WTC11 (cell line): ENCODE results near the gene NCAPH2.

ENCODE experiments used
- ATF1 ChIP-seq: sonication (generic); formaldehyde crosslinking; IDR thresholded peaks from 2 replicates; pipeline ENCODE4 v1.8.1; 2023; ENCODE audit warnings: mild to moderate bottlenecking, moderate library complexity, missing genetic modification reagents
- ETV6 ChIP-seq: sonication (generic); formaldehyde crosslinking; IDR thresholded peaks from 2 replicates; pipeline ENCODE4 v1.8.1; 2022; ENCODE audit warnings: mild to moderate bottlenecking, missing genetic modification reagents
- JUN ChIP-seq: sonication (generic); formaldehyde crosslinking; IDR thresholded peaks from 2 replicates; pipeline ENCODE4 v1.8.0; 2023; ENCODE audit warnings: mild to moderate bottlenecking, missing genetic modification reagents
- SMAD4 ChIP-seq: sonication (generic); formaldehyde crosslinking; IDR thresholded peaks from 2 replicates; pipeline ENCODE4 v1.8.0; 2022; ENCODE audit warnings: mild to moderate bottlenecking, missing genetic modification reagents
- TF ChIP-seq, protein P1 (sequence below): fragments of 200-600 bp; IDR thresholded peaks from 2 replicates; pipeline ENCODE4 v1.8.0; 2022; ENCODE audit warnings: antibody characterized with exemption
- TF ChIP-seq, protein P2 (sequence below): sonication (generic); formaldehyde crosslinking; conservative IDR thresholded peaks from 2 replicates; pipeline ENCODE4 v1.8.1; 2022; ENCODE audit warnings: mild to moderate bottlenecking, missing genetic modification reagents
- TF ChIP-seq, protein P3 (sequence below): sonication (generic); formaldehyde crosslinking; IDR thresholded peaks from 2 replicates; pipeline ENCODE4 v1.8.0; 2023; ENCODE audit warnings: missing genetic modification reagents, mild to moderate bottlenecking, borderline replicate concordance
- TF ChIP-seq, protein P4 (sequence below): sonication (generic); formaldehyde crosslinking; IDR thresholded peaks from 2 replicates; pipeline ENCODE4 v1.8.0; 2022; ENCODE audit warnings: mild to moderate bottlenecking, missing genetic modification reagents

DNA sequence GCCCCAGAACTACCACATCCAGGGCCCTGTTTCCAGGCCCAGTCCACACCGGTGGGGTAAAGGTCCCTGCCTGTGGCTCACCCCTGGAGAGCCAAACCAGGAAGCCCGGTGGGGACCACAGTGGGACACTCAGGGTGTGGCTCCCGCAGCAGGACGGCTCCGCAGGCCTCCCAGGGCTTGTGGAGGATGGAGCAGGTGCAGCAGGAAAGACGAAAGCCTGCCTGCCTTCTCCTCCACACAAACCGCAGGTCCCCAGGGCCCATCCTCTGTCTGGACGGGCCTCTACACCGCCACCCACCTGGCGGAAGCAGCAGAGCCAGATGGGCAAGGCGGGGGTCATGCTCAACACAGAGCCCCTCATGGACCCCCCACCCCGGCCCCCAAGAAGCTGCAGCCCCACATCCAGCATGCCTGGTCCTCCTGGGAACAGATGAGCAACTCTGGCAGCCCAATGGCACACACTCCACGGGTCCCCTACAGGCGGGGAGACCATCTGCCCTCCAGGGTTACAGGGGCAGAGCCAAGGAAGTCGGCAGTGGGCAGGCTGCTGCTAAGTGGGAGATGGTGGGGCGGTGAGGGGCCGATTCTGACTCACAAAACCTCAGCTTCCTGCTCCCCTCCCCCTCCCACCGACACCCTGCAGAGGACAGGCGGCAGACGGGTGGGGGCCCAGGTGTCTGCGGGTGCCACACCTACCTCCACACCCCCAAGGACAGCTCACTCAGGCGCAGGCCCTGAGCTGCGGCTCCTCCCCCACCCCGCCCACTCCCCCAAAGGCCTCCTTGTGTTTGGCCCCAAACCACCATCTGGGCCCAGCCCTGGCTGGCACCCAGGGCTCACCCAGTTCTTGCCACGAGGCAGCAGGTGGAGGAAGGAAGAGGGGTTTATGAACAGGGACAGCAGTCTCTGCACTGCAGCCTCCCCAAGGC lies 38.4 kb upstream of the NCAPH2 start:
- TF ChIP-seq, protein P1, sequence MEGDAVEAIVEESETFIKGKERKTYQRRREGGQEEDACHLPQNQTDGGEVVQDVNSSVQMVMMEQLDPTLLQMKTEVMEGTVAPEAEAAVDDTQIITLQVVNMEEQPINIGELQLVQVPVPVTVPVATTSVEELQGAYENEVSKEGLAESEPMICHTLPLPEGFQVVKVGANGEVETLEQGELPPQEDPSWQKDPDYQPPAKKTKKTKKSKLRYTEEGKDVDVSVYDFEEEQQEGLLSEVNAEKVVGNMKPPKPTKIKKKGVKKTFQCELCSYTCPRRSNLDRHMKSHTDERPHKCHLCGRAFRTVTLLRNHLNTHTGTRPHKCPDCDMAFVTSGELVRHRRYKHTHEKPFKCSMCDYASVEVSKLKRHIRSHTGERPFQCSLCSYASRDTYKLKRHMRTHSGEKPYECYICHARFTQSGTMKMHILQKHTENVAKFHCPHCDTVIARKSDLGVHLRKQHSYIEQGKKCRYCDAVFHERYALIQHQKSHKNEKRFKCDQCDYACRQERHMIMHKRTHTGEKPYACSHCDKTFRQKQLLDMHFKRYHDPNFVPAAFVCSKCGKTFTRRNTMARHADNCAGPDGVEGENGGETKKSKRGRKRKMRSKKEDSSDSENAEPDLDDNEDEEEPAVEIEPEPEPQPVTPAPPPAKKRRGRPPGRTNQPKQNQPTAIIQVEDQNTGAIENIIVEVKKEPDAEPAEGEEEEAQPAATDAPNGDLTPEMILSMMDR, result no peak
- TF ChIP-seq ETV6 (no peak), SMAD4 (no peak), JUN (CRISPR knock-in tag) (no peak), ATF1 (CRISPR knock-in tag) (no peak)
- TF ChIP-seq, protein P2, sequence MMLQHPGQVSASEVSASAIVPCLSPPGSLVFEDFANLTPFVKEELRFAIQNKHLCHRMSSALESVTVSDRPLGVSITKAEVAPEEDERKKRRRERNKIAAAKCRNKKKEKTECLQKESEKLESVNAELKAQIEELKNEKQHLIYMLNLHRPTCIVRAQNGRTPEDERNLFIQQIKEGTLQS (CRISPR knock-in tag), result no peak
- TF ChIP-seq, protein P3, sequence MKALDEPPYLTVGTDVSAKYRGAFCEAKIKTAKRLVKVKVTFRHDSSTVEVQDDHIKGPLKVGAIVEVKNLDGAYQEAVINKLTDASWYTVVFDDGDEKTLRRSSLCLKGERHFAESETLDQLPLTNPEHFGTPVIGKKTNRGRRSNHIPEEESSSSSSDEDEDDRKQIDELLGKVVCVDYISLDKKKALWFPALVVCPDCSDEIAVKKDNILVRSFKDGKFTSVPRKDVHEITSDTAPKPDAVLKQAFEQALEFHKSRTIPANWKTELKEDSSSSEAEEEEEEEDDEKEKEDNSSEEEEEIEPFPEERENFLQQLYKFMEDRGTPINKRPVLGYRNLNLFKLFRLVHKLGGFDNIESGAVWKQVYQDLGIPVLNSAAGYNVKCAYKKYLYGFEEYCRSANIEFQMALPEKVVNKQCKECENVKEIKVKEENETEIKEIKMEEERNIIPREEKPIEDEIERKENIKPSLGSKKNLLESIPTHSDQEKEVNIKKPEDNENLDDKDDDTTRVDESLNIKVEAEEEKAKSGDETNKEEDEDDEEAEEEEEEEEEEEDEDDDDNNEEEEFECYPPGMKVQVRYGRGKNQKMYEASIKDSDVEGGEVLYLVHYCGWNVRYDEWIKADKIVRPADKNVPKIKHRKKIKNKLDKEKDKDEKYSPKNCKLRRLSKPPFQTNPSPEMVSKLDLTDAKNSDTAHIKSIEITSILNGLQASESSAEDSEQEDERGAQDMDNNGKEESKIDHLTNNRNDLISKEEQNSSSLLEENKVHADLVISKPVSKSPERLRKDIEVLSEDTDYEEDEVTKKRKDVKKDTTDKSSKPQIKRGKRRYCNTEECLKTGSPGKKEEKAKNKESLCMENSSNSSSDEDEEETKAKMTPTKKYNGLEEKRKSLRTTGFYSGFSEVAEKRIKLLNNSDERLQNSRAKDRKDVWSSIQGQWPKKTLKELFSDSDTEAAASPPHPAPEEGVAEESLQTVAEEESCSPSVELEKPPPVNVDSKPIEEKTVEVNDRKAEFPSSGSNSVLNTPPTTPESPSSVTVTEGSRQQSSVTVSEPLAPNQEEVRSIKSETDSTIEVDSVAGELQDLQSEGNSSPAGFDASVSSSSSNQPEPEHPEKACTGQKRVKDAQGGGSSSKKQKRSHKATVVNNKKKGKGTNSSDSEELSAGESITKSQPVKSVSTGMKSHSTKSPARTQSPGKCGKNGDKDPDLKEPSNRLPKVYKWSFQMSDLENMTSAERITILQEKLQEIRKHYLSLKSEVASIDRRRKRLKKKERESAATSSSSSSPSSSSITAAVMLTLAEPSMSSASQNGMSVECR (CRISPR knock-in tag), result no peak
- TF ChIP-seq, protein P4, sequence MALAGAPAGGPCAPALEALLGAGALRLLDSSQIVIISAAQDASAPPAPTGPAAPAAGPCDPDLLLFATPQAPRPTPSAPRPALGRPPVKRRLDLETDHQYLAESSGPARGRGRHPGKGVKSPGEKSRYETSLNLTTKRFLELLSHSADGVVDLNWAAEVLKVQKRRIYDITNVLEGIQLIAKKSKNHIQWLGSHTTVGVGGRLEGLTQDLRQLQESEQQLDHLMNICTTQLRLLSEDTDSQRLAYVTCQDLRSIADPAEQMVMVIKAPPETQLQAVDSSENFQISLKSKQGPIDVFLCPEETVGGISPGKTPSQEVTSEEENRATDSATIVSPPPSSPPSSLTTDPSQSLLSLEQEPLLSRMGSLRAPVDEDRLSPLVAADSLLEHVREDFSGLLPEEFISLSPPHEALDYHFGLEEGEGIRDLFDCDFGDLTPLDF (CRISPR knock-in tag), result no peak
